Left kidney (tissue), 8 donors: ENCODE measurements around the gene MPI. TPM values are rescaled to one million over a fixed set of nuclear protein-coding genes. Genes with fewer than 3 reads are reported as not detected.

Experiments
- DNase-seq: peaks from one replicate; pipeline ENCODE4 v3.0.0-alpha.2; 2013
- long read RNA-seq, 8 donors: transcript quantifications; one replicate each; lab custom pipeline, GENCODE V29; 2026
- polyA plus RNA-seq: library from polyadenylated mRNA; unstranded; fragments of 120-200 nt; gene quantifications from one replicate; pipeline ENCODE4 v1.2.1, GENCODE V29; 2013; ENCODE audit not compliant: insufficient read length

The MPI gene, protein sequence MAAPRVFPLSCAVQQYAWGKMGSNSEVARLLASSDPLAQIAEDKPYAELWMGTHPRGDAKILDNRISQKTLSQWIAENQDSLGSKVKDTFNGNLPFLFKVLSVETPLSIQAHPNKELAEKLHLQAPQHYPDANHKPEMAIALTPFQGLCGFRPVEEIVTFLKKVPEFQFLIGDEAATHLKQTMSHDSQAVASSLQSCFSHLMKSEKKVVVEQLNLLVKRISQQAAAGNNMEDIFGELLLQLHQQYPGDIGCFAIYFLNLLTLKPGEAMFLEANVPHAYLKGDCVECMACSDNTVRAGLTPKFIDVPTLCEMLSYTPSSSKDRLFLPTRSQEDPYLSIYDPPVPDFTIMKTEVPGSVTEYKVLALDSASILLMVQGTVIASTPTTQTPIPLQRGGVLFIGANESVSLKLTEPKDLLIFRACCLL
- polyA plus RNA-seq = 65.7 TPM
- long read RNA-seq, donor 1, full-length matches to known transcripts = 35 of 47 reads
- long read RNA-seq, donor 1, partial matches to known transcripts = 12 of 47 reads
- long read RNA-seq, donor 1, other reads (novel, unspliced or antisense) = 0 of 47 reads
- long read RNA-seq, donor 2, full-length matches to known transcripts = 16 of 16 reads
- long read RNA-seq, donor 2, partial matches to known transcripts = 0 of 16 reads
- long read RNA-seq, donor 2, other reads (novel, unspliced or antisense) = 0 of 16 reads
- long read RNA-seq, donor 3, full-length matches to known transcripts = 14 of 14 reads
- long read RNA-seq, donor 3, partial matches to known transcripts = 0 of 14 reads
- long read RNA-seq, donor 3, other reads (novel, unspliced or antisense) = 0 of 14 reads
- long read RNA-seq, donor 4, full-length matches to known transcripts = 4 of 4 reads
- long read RNA-seq, donor 4, partial matches to known transcripts = 0 of 4 reads
- long read RNA-seq, donor 4, other reads (novel, unspliced or antisense) = 0 of 4 reads
- long read RNA-seq, donor 5, full-length matches to known transcripts = 30 of 44 reads
- long read RNA-seq, donor 5, partial matches to known transcripts = 6 of 44 reads
- long read RNA-seq, donor 5, other reads (novel, unspliced or antisense) = 8 of 44 reads
- long read RNA-seq, donor 6, full-length matches to known transcripts = 23 of 28 reads
- long read RNA-seq, donor 6, partial matches to known transcripts = 0 of 28 reads
- long read RNA-seq, donor 6, other reads (novel, unspliced or antisense) = 5 of 28 reads
- long read RNA-seq, donor 7, full-length matches to known transcripts = 23 of 35 reads
- long read RNA-seq, donor 7, partial matches to known transcripts = 5 of 35 reads
- long read RNA-seq, donor 7, other reads (novel, unspliced or antisense) = 7 of 35 reads
- long read RNA-seq, donor 8, full-length matches to known transcripts = 11 of 17 reads
- long read RNA-seq, donor 8, partial matches to known transcripts = 6 of 17 reads
- long read RNA-seq, donor 8, other reads (novel, unspliced or antisense) = 0 of 17 reads

DNA sequence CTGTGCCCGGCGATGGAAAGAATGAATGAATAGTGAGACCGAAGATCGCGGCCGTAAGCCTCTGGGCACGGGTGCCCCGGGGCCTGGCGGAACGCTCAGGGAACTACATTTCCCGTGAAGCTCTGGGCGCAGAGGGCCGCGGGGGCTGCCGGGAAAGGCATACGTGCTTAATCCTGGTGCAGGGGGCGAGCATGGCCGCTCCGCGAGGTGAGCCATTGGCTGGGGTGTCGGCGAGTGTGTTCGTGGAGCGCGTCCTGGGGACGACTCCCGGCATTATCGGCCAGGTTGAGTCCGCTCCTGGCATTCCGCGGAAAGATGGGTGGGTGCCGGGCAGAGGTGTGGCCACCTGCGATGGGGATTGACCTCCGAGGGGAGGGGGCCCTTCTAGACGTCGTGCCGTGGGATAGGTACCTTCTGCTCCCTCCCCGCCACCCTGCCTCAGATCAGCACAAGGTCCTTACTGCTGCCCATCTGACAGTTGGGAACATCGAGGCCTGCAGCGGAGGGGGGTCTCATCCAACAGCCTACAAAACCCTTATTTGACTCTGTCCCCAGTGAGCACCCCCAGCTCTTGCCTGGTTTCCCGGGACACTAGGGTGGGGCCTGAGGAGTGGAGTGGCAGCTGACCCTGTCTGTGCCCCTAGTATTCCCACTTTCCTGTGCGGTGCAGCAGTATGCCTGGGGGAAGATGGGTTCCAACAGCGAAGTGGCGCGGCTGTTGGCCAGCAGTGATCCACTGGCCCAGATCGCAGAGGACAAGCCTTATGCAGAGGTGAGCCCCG is at the start of gene MPI:
Gene MPI (plus strand): TSS at position 160 of the 782 bp plus-strand sequence. CDS start 32 bp downstream, at position 192.
- DNase-seq = peak; percentile 81

DNA sequence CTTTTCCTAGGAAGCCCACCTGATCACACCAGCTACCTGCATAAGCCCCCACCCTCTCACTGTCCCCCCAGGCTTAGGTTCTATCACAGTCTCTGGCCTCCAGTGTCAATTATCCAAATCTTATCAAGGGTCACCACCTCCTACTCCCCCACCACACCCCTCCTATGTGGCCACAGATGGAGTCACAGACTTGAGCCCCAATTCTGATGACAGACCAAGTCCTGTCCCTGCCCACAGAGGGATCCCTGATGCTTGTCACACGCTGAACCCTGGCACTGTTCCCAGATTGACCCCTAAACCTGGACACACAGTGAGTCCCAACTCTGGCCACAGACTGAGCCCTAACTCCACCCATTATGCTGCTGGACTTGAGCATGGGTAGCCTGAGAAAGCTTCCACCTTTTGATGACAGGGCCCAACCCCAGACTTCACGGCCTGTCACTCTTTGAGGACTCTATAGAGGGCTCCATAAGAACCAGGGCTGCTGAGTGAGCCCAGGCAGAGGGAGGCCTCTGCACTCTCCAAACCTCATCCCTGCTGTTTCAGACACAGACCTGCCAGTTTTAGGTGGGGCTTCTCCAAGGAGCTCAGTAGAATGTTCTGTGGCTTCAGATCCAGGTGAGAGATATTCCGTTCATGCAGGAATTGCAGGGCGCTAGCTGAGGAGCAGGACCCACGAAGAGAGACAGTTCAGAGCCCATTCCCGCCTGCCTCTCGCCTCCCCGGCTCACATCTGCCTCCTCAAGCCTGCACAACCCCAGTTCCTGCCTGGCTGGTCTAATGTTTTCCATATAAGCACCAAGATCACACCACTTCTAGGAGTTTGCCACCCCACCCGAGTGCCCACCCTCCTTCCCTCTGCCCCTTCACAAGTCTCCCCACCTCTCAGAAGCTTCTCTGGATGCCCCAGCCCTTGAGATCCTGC is 48.7 kb upstream of the MPI start:
- DNase-seq = no peak

DNA sequence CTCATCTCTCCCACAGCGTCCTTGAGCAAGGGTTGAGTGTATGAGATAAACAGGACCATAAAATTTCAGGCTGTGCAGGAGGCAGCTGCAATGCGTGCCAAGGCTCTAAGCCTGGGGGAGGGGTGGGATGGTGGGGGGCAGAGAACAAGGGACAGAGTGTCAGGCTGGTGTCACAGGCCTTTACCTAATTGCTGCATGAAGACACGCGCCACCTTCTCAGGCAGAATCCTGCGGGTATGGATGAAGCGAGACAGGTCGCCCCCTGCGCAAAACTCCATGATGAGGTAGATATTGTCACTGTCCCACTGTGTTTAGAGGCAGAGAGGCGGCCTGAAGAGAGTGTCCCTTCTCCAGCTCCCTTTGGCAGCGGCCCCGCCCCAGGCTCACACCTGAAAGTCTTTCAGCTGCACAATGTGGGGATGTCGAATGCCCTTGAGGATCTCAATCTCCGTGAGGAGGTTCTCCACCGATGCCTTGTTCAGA is 47.9 kb upstream of the MPI start:
- no peak for DNase-seq

DNA sequence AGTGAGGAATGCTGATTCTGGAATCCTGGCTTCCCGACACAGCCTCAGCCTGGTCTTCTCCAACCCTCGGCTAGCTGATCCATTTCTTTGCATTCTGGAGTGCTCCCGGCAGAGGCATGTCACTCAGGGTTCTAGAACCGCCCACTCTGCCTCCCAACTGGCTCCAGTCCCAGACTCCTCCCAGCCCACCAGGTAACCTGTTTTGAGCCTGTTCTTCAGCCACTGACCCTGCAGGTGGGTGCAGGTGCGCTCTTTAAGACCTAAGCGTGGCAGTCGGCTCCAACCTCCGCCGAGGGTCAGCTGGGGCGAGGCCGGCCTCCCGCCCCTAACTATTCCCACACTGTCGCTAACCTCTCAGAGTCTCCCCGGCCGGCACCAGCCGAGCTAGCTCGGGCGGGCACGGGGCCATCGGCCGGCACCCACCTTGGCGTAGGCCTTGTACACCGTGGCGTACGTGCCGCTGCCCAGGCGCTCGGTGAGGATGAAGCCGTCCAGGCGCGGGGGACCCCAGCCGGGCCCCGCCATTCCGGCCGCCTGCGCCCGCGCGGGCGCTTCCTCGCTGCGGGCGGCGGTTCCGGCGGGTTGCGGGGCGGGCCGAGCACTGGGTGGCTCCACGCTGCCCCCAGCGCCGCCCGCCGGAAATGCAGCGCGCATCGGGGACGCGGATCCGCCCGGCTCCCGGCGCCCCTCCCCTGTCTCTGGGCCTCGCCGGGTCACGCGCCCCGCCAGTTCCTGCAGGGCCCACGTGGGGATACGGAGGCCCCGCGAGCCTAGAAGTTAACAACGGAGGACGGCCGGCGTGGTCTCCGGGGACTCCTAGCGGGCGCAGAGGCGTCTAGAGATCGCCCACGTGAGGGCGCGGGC is 47.0 kb upstream of the MPI start, which contains the start of gene ULK3:
Gene ULK3 (minus strand): TSS at position 576 of the 864 bp plus-strand sequence. CDS start 51 bp downstream, at position 525.
- peak; percentile 85 for DNase-seq

DNA sequence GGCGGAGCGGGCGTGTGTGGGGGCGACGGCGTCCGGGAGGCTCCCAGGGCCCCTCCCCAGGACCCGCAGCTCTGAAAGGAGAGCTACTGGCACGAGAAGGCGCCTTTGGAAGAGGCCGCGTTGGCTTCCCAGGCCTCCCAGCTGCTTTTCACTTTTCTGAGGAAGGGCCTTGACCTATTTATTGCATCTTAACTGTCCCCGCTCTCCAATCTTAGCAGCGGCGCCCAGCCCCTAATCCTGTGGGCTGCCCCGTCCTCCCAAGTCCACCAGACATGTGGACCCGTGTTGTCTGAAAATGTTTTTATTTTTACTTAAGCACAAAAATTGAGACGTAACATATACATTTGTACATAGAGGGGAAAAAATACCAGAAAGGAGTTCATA is 46.4 kb upstream of the MPI start:
- no peak for DNase-seq

DNA sequence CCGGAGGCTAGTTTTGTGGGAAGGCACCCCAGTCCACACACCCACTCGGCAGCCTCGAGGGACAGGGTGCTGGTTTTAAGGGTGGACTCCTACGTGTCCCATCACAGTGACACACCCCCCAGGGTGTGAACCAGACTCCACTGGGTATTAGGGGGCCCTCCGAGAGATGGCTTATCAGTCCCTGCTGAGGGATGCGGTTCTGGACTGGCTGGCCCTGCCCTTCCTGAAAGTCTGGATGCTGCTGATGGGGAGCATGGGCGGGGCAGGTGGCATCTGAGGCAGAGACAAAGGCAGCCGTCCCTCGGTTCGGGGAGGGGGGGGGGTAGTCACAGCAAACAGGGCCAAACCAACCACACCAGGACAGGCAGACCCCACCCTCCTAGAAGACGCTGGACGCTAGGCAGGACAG is 45.9 kb upstream of the MPI start:
- DNase-seq = no peak

DNA sequence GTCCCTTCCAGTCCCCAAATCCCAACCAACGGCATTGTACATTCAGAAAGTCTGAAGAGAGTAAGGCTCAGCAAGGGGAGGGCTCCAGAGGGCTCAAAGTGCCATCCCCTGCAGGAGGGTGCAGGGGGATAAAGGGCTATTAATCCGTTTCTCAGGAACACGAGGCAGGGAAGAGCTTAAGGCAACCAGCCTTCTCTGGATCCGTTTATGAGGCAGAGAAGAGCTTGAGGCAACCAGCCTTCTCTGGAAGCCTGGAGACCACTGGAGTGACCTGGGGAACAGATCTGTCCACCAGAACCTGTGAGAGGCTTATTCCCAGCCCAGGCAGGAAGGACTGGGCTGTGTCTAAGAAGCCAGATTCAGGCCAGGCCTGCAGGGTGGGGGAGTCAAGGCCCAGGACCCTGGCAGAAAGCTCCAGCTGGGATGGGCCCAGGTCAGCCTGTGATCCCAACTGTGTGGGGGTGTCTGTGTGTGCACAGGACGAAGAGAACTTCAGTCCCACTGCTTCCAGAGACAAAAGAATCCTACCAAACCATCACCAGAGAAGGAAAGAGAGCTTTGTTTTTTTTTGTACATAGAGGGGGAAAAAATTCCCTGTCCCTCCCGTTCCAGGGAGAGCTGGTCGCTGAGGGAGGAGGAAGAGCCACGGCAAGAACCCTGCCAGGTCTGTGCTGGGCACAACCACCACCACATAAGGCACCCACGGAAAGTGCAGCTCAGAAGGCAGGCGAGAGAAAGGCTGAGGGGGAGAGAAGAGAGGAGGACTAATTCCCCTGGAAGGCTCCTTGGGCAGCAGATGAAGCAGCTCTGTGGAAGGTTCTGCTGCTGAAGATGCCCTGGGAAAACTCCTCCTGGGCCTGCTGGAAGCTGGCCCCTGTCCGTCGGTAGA is 45.3 kb upstream of the MPI start:
- DNase-seq = no peak

DNA sequence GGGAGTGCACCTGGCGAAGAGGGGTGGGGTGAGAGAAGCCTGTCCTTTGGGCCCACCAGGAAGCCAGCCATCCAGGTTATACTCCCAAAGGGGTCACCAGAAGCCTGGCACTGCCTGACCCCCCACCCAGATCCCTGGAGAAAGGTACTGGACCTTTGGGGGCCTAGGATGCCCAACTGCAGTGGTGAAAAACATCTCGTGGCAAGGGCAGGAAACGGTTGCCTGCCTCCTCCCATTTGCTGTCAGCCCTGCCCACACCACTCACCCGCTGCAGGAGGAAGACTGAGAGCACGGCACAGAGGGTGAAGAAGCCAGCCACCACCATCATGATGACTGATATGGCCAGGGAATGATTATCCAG is 44.7 kb upstream of the MPI start:
- no peak for DNase-seq

DNA sequence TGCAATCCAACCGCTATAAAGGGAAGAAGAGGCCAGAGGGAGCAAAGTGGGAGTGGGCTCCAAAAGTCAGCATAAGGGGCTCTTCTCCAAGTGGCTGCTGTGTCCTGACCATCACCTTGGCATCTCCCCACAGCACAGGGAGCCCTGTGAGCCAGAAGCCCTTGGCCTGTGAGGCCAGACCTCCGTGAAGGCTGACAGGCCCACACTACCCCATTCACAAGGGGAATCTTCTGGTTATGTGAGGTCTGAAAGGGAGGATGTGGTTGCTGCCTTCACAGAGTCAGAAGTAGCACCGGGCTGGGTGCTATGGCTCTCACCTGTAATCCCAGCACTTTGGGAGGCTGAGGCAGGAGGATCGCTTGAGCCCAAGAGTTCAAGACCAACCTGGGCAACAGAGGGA is 44.3 kb upstream of the MPI start:
- DNase-seq = no peak

DNA sequence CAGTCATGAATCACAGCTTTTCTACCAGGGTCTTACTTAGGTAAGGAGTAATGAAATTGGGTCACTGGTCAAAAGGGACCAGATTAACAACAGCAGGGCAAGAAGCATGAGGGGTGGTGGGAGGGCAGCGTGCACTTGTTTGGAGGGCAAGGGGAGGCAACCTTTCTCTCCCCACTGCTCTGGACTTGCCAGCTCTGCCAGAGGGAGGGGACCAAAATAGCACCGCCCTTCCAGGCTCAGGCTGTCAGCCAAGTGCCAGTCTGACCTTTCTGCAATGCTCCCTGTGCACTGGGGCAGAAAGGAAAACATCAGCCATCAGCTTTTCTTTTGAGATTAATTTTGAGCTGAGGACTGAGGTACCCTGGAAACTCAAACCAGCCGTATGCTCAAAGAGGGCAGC is 42.4 kb upstream of the MPI start:
- no peak for DNase-seq

DNA sequence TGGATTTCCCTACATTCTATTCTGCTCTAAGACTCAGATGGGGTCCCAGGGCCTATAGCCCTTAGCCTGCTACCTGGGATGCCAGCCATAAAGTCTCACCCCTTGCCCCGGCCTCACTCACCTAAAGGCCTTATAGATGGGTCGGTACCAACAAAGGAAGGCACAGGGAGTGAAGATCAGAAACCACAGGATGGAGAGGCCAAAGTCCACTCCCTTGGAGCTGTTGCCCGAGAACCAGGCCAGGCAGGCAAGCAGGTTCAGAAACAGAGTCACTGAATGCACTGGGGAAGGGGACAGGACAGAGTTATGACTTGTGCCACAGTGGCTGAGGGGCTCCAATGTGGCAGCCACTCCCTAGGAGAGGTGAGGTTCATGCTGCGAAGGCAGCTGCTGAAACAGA is 39.4 kb upstream of the MPI start:
- DNase-seq = no peak

DNA sequence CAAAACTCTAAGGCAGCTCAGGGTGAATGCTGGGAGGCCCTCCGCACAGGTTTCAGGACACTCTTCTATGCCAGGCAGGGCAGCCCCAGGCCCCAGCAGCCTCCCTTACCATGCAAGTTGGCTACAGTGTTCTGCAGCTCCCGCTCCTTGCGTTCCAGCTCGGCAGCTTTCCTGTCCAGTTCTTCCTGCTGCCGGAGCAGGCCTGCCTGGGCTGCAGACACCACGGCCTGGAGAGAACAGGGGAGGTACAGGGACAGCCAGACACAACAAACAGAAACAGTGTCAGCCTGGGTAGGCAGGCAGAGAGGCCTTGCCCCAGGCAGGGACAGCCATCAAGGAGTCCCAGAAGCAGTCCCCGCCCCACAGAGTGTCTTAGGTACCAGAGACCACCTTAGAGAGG is 37.9 kb upstream of the MPI start:
- DNase-seq = no peak

DNA sequence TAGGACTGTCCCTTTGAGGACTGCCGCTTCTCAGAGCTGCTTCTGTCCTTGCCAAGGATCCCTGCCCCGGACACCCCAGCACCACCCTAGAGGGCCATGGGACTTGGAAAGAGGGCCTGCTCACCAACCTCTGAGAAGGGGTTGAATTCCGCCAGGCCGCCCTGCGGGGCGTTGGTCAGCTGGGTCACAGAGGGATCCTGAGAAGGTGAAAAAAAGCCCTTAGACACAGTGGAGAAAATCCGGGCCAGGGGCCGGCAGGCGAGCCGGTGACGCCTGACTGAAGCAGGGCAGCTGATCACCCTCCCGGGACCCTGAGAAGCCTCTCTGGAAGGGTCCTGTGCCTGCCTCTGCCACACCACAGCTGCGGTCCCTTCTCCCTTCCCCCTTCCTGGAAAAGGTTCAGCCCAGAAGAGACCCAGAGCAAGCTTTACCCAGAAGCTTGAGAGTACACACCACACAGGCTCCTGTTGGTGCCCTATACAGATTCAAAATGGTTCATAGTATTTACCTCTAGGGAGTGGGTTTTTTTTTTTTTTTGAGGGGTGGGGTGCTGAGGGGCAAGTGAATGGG is 35.3 kb upstream of the MPI start:
- DNase-seq = no peak

DNA sequence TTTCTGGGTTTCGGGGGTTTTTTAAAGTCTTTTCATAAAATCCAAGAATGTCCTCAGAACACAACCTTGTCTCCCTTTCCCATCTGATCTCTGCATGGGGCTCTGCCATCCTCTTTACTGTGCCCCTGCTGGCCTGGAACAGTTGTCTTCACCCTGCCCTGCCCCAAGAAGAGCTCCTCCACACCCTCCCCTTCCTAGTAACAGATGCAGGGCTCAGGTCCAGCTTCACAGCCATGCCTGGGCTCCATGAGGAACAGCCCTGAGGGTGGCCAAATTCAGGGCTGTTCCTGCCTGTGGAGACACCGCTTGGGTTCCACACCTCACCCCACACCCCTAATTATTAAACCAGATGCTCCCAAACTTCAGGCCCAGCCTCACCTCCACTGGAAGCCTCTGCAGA is 34.0 kb upstream of the MPI start:
- no peak for DNase-seq

DNA sequence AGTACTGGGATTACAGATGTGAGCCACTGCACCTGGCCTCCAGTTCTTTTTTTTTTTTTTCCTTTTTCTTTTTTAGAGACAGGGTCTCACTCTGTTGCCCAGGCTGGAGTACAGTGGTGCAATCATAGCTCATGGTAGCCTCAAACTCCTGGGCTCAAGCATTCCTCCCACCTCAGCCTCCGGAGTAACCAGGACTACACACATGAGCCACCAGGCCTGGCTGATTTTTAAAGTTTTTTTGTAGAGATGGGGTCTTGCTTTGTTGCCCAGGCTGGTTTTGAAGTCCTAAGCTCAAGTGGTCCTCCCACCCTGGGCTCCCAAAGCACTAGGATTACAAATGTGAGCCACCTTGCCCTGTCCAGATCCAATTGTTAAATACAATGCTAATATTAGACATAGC is 33.3 kb upstream of the MPI start:
- DNase-seq = no peak

DNA sequence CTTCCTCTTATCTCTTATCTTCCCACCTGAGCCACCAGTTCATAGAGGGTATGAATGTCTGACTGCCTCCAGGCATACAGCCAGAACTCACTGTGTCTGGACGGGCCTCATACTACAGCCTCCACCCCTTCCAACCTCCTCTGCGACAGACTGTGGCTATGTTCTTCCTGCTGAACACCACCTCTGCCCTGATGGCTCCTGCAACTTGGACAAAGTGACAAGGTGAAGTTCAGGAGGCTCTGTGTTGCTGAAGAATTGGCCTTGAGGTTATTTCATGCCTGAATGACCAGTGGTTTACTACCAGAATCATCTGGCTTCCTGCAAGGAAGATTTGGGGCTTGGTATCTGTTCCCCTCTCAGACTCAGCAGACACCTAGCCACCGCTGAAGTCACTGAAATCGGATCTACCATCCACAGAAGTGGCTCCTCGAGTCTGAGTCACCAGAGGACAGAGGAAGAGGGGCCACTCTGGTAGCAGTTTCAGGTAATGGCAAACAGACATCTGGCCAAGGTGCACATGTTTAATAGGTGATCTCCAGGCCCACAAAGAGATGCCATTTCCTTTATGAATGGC is 32.7 kb upstream of the MPI start:
- DNase-seq = no peak
